ENCODE measurements around the gene MAK. TPM values are rescaled to one million over a fixed set of nuclear protein-coding genes. Genes with fewer than 3 reads are reported as not detected.

MAK gene
- total RNA-seq, 1 experiment from 2014 or later: 0.20 TPM

GRCh38 chr6:10794239-10794638, 44.1 kb downstream of the MAK start:
- peak overlapping the region in 1 of 3 experiments; percentile 68; a peak in 1 of 7 replicates for H3K27ac Mint-ChIP-seq
- no peaks in the 10 kb centered on the region for H3K27me3 ChIP-seq (ENCODE audit: insufficient read depth, low read length)
- H3K18ac ChIP-seq (ENCODE audit: insufficient read length, low read depth, low read length): no peak overlapping the region
- no peaks in the 10 kb centered on the region; the same call in 1 of the 2 replicates for H3K27me3 Mint-ChIP-seq (ENCODE audit: low read depth)
- H2BK5ac ChIP-seq (ENCODE audit: insufficient read length, low read length): no peak overlapping the region
- H2AFZ ChIP-seq (ENCODE audit: low read length): no peak overlapping the region
- no peaks in the 10 kb centered on the region for H3K4me1 ChIP-seq (ENCODE audit: insufficient read depth, low read length)
- H3K14ac ChIP-seq (ENCODE audit: insufficient read depth, low read length): no peak overlapping the region
- no peak overlapping the region for H3T11ph ChIP-seq (ENCODE audit: low read length)
- H3K9me3 ChIP-seq (ENCODE audit: control insufficient read depth, low read depth, low read length): no peaks in the 10 kb centered on the region
- H2BK20ac ChIP-seq (ENCODE audit: low read depth, low read length, poor library complexity, severe bottlenecking): no peak overlapping the region
- no peak overlapping the region for H3K9ac ChIP-seq (ENCODE audit: extremely low read depth, insufficient read length, low read length)
- H3K23ac ChIP-seq (ENCODE audit: insufficient read length, low read depth, low read length): no peak overlapping the region
- H3K4ac ChIP-seq (ENCODE audit: low read depth, low read length): no peak overlapping the region
- no peaks in the 10 kb centered on the region for H3K79me1 ChIP-seq (ENCODE audit: insufficient read depth, low read depth, low read length, poor library complexity, severe bottlenecking)
- H4K91ac ChIP-seq (ENCODE audit: insufficient read length, low read depth, low read length): no peak overlapping the region
- no peak overlapping the region for H2AK5ac ChIP-seq (ENCODE audit: insufficient read length, low read length)
- DNase-seq: no peak
- H3K36me3 Mint-ChIP-seq (ENCODE audit: insufficient read depth in 1 of 3, low read depth in 3 of 3): no peaks in the 10 kb centered on the region; a peak in 3 of 7 replicates
- H2BK12ac ChIP-seq (ENCODE audit: insufficient read length, low read depth, low read length): no peak overlapping the region
- no peaks in the 10 kb centered on the region for H3K79me2 ChIP-seq (ENCODE audit: insufficient read depth, low read length)
- WGBS (ENCODE audit: extremely low coverage, insufficient read length, low lambda C conversion rate): no CpG with 5 or more reads among the region's 3 CpGs
- H2BK15ac ChIP-seq (ENCODE audit: low read depth, low read length): no peak overlapping the region
- H3K4me1 Mint-ChIP-seq: no peaks in the 10 kb centered on the region
- no peak overlapping the region for H3K4me3 Mint-ChIP-seq
- H3K27ac ChIP-seq (ENCODE audit: insufficient read length, low read depth, low read length): no peak overlapping the region
- H3K9me3 Mint-ChIP-seq: no peaks in the 10 kb centered on the region
- no peak overlapping the region for H3K4me2 ChIP-seq (ENCODE audit: insufficient read depth, insufficient read length, low read length)
- TF ChIP-seq CTCF (conservative IDR thresholded peaks at IDR 0.05): no peak
- H3K23me2 ChIP-seq (ENCODE audit: insufficient read length, low read depth, low read length, poor library complexity, severe bottlenecking): no peaks in the 10 kb centered on the region
- no peak overlapping the region for H4K5ac ChIP-seq (ENCODE audit: insufficient read length, low read depth, low read length)
- no peak overlapping the region for H2BK120ac ChIP-seq (ENCODE audit: low read depth, low read length, poor library complexity, severe bottlenecking)
- H3K56ac ChIP-seq (ENCODE audit: insufficient read length, low read depth, low read length): no peak overlapping the region
- no peaks in the 10 kb centered on the region for H4K20me1 ChIP-seq (ENCODE audit: control insufficient read depth, insufficient read depth, insufficient read length)
- H4K8ac ChIP-seq (replicated peaks; ENCODE audit: insufficient read length, low read depth, low read length): no peak overlapping the region
